GM21737 (cell line): ENCODE measurements around the gene CRTC2.

Experiments
- ATAC-seq: cut with Tn5 transposase; IDR thresholded peaks from one replicate; pipeline ENCODE4 v1.9.1; 2021; ENCODE audit warnings: mild to moderate bottlenecking, moderate library complexity; ENCODE audit not compliant: unreplicated experiment

Gene CRTC2

GRCh38 chr1:153951183-153951582 lies 7.2 kb downstream of the CRTC2 start:
- no peak for ATAC-seq

GRCh38 chr1:153946622-153947241 lies 11.7 kb downstream of the CRTC2 start, which contains the start of gene DENND4B:
TSS of gene DENND4B (minus strand) at chr1:153946718. CDS start at chr1:153944374, 2,344 bp downstream.
- ATAC-seq, result peak; percentile 52

- ATAC-seq, result peak; percentile 60
These were observed 12.4 kb downstream of the CRTC2 start for GRCh38 chr1:153945795-153946621.

GRCh38 chr1:153945131-153945794 lies 13.1 kb downstream of the CRTC2 start:
- peak; percentile 23 for ATAC-seq

- no peak for ATAC-seq
These were observed 13.6 kb downstream of the CRTC2 start for GRCh38 chr1:153944827-153945117.

GRCh38 chr1:153944005-153944826 lies 14.2 kb downstream of the CRTC2 start:
- ATAC-seq, result no peak

- no peak for ATAC-seq
These were observed 15.5 kb downstream of the CRTC2 start for GRCh38 chr1:153942766-153943549.

GRCh38 chr1:153941826-153942725 lies 16.3 kb downstream of the CRTC2 start:
- ATAC-seq, result no peak

- ATAC-seq, result no peak
These were observed 17.7 kb downstream of the CRTC2 start for GRCh38 chr1:153940756-153941155.

GRCh38 chr1:153939476-153939875 lies 18.9 kb downstream of the CRTC2 start:
- ATAC-seq, result no peak

- no peak for ATAC-seq
These were observed 19.4 kb downstream of the CRTC2 start for GRCh38 chr1:153938996-153939395.

GRCh38 chr1:153937331-153937730 lies 21.1 kb downstream of the CRTC2 start:
- ATAC-seq, result no peak

GRCh38 chr1:153936011-153936802 lies 22.2 kb downstream of the CRTC2 start:
- no peak for ATAC-seq

- no peak for ATAC-seq
These were observed 23.7 kb downstream of the CRTC2 start for GRCh38 chr1:153934746-153935145.

GRCh38 chr1:153933955-153934354 lies 24.5 kb downstream of the CRTC2 start:
- ATAC-seq, result no peak

- ATAC-seq, result no peak
These were observed 25.0 kb downstream of the CRTC2 start for GRCh38 chr1:153933430-153933829.

GRCh38 chr1:153932156-153933131 lies 26.0 kb downstream of the CRTC2 start:
- no peak for ATAC-seq
